Measurements from ENCODE around the gene ABI1. TPM values are rescaled to one million over a fixed set of nuclear protein-coding genes. Genes with fewer than 3 reads are reported as not detected.

Gene ABI1
- total RNA-seq, 6 experiments from 2014 or later, result 13.4 to 25.3 (median 17.4) TPM

GRCh38 chr10:26831936-26832335, 28.8 kb downstream of the ABI1 start:
- no peaks in the 10 kb centered on the region for H3K27me3 ChIP-seq

GRCh38 chr10:26829810-26830515, 30.8 kb downstream of the ABI1 start:
- TF ChIP-seq CTCF (IDR thresholded peaks at IDR 0.05), result no peak
- TF ChIP-seq POLR2A (IDR thresholded peaks at IDR 0.05), result no peak
- ATAC-seq, result no peak
- DNase-seq, result no peak
- H3K4me1 ChIP-seq, result no peaks in the 10 kb centered on the region
- intact Hi-C loops (cut with DNase I), result no loop called here
- H3K4me3 ChIP-seq, result no peak overlapping the region
- H3K27ac ChIP-seq, result no peak overlapping the region
- H3K9me3 ChIP-seq, result no peaks in the 10 kb centered on the region
- WGBS (ENCODE audit: insufficient coverage, low coverage, low lambda C conversion rate, missing lambda C conversion rate), result 83% methylated on average over 5 of the region's 5 CpGs
- no peaks in the 10 kb centered on the region for H3K36me3 ChIP-seq
- no peaks in the 10 kb centered on the region for H3K27me3 ChIP-seq

More at GRCh38 chr10:26831936-26832335, 28.8 kb downstream of the ABI1 start:
- 89% methylated on average over 6 of the region's 6 CpGs for WGBS (ENCODE audit: insufficient coverage, low coverage, low lambda C conversion rate, missing lambda C conversion rate)
- no peaks in the 10 kb centered on the region for H3K36me3 ChIP-seq
- ATAC-seq, result no peak
- no peak for DNase-seq
- no peak overlapping the region for H3K27ac ChIP-seq
- no peak overlapping the region for H3K4me3 ChIP-seq
- intact Hi-C loops (cut with DNase I), result no loop called here
- H3K9me3 ChIP-seq, result no peaks in the 10 kb centered on the region
- TF ChIP-seq CTCF (IDR thresholded peaks at IDR 0.05), result no peak
- no peaks in the 10 kb centered on the region for H3K4me1 ChIP-seq

GRCh38 chr10:26824015-26824690, 36.6 kb downstream of the ABI1 start:
- H3K27ac ChIP-seq, result no peak overlapping the region
- WGBS (ENCODE audit: insufficient coverage, low coverage, low lambda C conversion rate, missing lambda C conversion rate), result 100% methylated on average over 1 of the region's 1 CpG

More at GRCh38 chr10:26824015-26824690, 36.6 kb downstream of the ABI1 start:
- ATAC-seq (no peak), DNase-seq (no peak)
- Histone ChIP-seq H3K27me3 (no peaks in the 10 kb centered on the region), H3K36me3 (no peaks in the 10 kb centered on the region), H3K9me3 (no peaks in the 10 kb centered on the region), H3K4me1 (no peaks in the 10 kb centered on the region), H3K4me3 (no peak overlapping the region)
- intact Hi-C loops (cut with DNase I), result no loop called here
- TF ChIP-seq POLR2A (IDR thresholded peaks at IDR 0.05) (no peak), CTCF (IDR thresholded peaks at IDR 0.05) (no peak)
